ENCODE measurements around the gene SCAF4.

The SCAF4 gene

GRCh38 chr21:31737586-31738397 lies 5.9 kb upstream of the SCAF4 start:
- DNase-seq (ENCODE audit: low spot score): peak; percentile 28

DNA sequence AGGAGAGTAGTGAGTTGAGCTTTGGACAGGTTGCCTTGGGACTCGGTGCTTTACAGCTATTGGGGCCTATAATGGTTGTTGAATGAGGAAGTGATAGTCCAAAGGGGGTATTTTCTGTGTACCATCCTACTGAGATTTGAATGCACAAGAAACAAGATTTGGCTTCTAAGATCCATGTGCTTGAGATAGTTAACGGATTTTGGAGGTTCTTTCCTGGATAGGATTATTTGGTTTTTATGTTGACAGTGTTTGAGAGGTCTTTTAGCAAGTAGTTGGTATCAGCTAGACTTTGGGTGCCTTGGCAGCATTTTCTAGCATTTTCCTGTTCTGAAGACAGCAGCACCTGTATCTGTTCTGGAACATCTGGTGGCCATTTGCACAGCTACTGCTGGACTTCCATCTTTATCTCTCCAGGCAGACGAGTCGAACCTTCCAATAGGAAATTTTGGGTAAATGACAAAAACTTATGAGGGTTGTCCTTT lies 3.6 kb upstream of the SCAF4 start:
- no peak for DNase-seq (ENCODE audit: low spot score)

- no peak for DNase-seq (ENCODE audit: low spot score)
Observed at GRCh38 chr21:31733551-31734149, 1.7 kb upstream of the SCAF4 start.

- peak; percentile 13 for DNase-seq (ENCODE audit: low spot score)
Observed at GRCh38 chr21:31732597-31733550, 956 bp upstream of the SCAF4 start.

DNA sequence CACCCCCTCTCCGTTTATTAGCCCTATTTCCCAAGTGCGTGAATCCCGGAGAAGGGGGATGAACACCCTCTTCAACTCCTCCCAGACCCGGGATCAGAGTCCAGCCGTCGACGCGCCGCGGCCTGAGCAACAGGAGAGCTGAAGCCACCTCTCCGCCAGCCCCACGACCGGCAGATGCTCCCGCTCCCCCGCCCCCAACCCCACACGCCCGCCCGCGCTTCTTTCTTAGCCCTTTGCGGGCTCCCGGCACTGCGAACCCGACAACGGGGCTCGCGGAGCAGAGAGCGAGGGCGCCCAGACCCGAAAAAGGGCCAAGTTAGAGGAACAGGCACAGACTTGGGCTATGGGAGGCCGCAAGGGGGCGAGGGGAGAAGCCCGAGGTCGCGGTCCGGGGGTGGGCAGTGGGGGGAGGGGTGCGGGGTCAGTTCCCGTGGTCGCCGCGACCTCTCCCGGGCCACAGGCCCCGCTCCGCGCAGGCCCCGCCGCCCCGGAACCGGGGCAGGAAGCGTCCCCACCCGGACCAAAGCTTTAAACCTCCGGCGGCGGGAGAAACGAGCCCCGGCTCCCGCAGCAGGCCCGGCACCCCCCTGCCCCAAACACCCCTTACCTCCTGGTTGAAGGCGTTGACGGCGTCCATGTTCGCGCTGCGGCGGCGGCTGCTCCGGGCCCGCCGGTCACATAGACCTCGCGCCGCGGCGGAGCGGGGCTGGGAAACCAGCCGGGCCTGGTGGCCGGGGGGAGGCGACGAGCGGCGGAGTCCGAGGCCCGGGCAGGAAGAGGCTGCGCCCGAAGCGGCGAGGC lies 662 bp downstream of the SCAF4 start:
- peak; percentile 52 for DNase-seq (ENCODE audit: low spot score)

DNA sequence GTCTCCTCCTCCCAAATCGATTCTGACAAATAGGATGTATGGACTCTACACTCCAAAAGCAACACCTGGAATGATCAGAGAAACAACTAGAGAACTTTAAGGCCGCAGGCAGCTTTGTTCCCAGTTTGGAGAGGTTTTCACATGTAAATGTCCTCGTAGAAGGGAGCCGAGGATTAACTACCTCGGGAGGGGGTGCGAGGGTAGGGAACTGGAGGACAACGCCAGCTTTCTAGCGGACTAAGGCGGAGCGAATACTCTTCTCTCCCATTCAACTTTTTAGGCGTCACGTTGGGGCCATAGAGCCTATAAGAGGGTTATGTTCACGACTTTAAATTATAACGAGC lies 1.2 kb downstream of the SCAF4 start:
- peak; percentile 50 for DNase-seq (ENCODE audit: low spot score)

DNA sequence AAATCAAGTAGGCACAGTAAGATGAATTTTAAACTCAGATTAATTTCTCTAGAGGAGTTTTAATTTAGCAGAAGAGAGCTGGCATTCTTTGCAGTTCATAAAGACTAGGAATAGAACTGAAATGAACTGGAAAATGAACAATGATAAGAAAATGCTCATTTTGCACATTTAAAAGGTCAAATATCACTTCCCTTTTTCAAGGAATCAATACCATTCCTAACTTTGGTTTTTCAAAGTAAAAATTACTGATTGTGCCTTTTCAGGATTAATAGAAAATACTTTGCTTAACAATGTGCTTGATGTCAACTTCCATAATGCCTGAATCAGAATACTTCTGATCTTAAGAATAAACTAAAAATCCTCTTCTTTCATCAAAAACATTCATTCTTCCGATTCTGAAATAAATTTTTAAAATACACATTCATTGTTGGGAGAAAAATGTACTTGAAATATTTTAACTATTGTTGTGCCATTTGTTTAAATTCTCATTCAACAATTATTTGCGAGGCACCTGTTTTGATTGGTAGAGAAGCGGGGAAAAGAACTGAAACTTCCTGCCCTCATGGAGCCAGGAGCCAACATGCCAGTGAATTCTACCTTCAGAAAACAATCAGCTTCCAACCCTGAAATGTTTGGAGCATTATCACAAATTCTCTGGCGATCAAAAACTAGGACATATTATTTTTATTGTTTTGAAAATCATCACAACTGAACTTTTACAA lies 2.1 kb downstream of the SCAF4 start:
- DNase-seq (ENCODE audit: low spot score): no peak

DNA sequence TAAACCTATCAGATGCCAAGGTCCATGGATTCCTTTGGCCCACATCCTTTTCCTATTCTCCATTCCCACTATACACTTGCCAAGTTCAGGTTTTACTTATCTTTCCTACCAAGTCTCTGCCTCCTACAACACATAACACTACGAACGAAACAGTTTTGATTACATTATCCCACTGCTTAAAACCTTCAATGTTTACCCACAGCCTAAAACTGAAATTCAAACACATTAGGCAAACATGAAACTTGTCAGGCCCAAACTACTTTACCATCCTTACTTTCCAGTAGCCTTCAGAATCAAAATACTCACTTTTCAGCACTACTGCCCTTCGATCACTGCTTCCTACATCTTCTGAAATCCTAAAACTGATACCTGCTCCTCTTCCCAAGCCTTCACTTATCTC lies 3.0 kb downstream of the SCAF4 start:
- DNase-seq (ENCODE audit: low spot score): no peak

DNA sequence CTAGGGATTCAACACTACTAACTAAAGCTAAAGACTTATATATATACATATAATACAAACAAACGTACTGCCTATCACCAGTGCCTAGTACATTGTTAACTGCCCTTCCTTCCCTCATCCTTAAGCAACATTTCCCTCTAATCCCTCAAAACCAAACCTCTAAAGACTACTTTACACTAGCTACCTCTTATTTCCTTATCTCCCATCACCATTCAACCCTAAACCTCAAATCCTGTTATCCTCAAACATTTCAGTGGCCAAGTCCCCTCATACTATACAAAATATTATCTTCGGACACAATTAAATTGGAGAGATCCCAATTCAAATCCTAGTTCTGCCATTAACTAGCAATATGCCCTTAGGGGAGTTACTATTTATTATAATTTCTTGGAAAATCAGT lies 3.7 kb downstream of the SCAF4 start:
- DNase-seq (ENCODE audit: low spot score): no peak

DNA sequence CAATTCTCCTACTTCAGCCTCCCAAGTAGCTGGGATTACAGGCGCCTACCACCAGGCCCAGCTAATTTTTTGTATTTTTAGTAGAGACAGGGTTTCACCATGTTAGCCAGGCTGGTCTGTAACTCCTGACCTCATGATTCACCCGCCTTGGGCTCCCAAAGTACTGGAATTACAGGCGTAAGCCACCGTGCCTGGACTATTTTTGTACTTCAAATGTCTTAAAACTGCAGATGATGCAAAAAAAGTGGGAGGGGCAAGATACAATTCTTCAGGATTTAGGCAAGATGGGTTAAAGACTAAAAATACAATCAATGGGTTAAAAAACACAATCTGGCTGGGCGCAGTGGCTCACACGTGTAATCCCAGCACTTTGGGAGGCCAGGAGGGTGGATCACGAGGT lies 4.7 kb downstream of the SCAF4 start:
- no peak for DNase-seq (ENCODE audit: low spot score)

- no peak for DNase-seq (ENCODE audit: low spot score)
Observed at GRCh38 chr21:31726407-31726806, 5.5 kb downstream of the SCAF4 start.

DNA sequence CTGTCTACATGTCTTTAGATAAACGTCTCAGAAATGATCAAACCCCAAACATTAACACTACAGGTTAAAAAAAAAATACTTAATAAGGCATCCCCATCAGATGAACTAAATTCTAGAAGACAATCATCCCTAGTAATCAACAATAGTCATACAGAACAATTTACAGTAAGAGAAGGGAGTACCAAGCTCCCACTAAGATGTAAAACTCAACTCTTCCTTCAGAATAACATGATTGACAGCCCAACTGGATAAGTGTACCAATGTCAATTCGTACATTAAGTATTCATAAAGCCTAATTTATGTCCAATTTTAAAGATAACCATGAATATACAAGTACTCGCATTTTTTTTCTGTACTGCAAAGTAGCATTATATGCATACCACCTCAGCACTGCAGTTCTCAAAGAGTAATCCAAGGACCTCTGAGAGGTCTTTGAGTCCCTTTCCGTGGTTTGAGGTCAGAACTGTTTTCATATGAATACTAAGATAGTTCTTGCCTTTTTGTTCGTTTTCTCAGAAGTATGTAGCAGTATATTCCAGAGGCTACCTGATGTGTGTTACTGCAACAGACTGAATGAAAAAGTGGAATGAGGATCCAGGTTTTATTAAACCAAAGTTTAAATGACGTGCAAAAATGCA lies 6.6 kb downstream of the SCAF4 start:
- DNase-seq (ENCODE audit: low spot score): no peak

DNA sequence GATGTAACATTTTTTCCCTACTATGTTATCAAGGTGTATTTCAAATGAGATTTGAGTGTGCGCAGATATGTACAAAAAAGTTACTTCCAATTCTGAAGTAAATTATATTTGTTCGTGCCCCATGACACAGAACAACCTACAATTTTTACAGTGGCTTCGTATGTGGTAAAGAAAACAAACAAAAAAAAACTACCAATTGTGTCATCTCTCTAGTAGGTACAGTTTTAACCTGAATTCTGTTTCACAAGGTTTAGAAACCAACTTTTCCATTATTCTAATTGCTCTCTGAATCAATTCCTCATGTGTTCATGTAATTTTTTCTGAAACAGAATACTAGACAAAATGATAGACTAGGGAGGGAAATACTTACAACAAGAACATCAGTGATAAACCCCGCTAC lies 7.4 kb downstream of the SCAF4 start:
- no peak for DNase-seq (ENCODE audit: low spot score)

DNA sequence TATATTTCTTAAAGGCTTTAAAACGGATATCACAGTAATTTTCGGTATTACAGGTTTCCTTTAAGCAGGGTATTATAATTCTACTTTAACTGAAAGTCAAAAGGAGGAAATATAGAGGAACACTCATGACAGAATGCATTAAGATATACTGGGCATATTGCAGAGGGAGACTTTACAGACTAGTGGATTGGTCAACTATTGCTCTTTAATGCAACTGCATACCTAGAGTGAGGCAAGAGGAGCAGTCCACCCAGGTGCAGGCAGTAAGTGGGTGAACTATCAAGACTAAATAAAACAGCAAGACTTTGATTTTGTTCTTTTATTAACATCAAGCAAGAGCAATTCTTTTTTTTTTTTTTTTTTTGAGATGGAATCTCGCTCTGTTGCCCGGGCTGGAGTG lies 10.5 kb downstream of the SCAF4 start:
- DNase-seq (ENCODE audit: low spot score): no peak

GRCh38 chr21:31720739-31721138 lies 11.2 kb downstream of the SCAF4 start:
- no peak for DNase-seq (ENCODE audit: low spot score)

DNA sequence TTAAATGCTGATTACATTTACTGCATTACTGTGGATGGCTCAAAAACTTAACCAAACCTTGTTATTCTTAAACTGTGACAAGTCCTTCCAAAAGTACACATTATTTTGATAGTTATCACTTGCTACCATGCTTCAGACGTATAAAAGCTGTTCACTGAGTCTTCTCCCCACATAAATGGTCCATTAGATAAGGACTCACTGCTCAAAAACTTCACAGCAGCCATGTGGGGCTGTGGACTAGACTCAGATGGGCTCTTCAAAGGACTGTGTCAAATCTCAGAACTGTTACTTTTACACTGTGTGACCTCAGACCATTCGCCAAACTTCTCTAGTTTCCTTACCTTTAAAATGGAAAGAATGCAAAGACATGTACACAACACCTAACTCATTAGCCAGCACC lies 11.6 kb downstream of the SCAF4 start:
- no peak for DNase-seq (ENCODE audit: low spot score)

DNA sequence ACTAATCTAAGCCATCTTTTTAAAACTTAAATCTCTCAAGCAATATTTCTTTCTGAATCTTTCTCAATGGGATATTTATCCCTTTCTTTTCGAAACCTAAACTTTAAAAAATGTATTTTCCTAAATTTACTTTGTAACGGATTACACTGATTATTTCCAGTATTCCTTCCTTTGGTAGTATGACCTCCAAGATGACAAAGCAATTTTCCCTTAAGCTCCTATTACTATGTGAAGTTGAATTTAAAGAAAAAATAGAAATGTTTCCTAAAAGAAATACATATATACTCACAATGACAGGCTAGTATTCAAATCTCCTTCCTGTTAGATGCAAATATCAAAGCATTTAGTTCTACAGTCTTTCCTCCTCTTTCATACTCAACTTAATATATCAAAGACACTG lies 15.8 kb downstream of the SCAF4 start:
- no peak for DNase-seq (ENCODE audit: low spot score)

DNA sequence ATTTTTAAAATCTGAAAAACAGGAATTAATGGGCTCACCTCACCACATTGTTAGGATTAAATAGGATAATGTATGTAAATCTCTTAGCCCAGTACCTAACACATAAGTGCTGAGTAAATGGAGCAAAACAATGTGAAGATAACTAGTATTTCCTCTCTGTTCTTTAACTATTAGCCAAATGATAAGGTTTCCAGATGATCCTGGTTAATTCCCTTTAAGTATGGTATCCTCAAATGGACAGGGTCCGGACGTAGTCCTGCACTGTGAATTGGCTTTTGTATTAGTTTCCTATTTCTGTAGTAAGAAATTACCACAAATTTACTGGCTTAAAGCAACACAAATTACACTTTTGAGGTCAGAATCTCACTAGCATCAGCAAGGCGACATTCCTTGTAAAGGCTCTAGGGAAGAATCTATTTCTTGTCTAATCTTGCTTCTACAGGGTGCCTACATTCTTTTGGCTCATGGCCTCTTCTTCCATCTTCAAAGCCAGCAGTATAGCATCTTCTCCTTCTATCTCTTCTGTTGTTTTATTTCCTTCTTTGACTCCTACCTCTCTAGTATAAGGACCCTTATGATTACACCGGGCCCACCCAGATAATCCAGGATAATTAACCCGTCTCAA lies 17.1 kb downstream of the SCAF4 start:
- DNase-seq (ENCODE audit: low spot score): no peak

DNA sequence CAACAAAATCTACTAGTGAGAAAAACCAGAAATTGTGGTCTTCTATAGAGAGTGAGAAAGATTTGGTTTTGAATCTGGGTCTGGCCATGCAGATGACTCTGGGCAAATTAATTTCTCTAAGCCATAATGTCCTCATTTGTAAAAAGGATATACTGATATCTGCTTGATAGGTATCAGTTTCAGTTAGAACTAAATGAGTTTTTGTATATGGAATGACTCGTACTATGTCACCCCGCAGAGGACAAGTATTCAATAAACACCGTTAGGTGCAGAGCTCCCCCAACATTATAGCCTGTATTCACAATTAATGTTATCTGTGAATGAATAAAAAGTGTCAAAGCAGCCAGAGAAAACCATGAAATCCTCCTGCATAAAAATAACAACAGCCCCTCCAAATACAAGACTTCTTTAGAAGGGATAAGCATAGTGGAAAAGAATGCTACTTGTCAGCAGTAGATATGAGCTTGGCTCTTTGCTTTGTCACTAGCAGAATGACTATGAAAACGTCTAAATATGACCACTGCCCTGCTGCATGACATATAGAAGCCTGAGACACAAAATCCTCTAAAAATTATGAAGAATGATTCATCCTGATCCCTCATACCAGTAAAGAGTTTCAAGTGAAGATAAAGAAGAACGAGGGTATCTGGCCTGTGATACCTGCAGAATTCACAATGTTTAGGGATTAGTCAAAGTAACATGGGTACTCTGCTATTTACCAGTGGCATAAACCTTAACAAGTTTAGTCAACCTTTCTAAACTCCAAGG lies 17.8 kb downstream of the SCAF4 start:
- DNase-seq (ENCODE audit: low spot score): peak; percentile 44
